Muscle layer of duodenum (tissue), 2 donors: ENCODE measurements around the gene SFRP5.

ENCODE experiments used
- H3K27ac ChIP-seq: one replicate; pipeline ENCODE4 v1.7.0; 2013; ENCODE audit warnings: mild to moderate bottlenecking, low read length
- H3K27me3 ChIP-seq: one replicate; pipeline ENCODE4 v1.7.0; 2013; ENCODE audit warnings: low read depth, mild to moderate bottlenecking, control low read depth, low read length
- H3K36me3 ChIP-seq, 2 donors: one replicate each; pipeline ENCODE4 v1.7.0; 2013; ENCODE audit warnings: low read length in 2 of 2, control low read depth in 1 of 2, mild to moderate bottlenecking in 1 of 2; ENCODE audit not compliant: insufficient read depth in 2 of 2, control insufficient read depth in 1 of 2
- H3K4me1 ChIP-seq, 2 donors: one replicate each; pipeline ENCODE4 v1.7.0; 2013; ENCODE audit warnings: low read length in 2 of 2, mild to moderate bottlenecking in 2 of 2, control low read depth in 1 of 2, moderate library complexity in 1 of 2; ENCODE audit not compliant: insufficient read depth in 2 of 2, control insufficient read depth in 1 of 2
- H3K4me3 ChIP-seq, 2 donors: one replicate each; pipeline ENCODE4 v1.7.0; 2013; ENCODE audit warnings: low read length in 2 of 2, low read depth in 1 of 2, mild to moderate bottlenecking in 1 of 2
- H3K9me3 ChIP-seq, 2 donors: one replicate each; pipeline ENCODE4 v1.7.0; 2013; ENCODE audit warnings: low read length in 2 of 2, control low read depth in 1 of 2, mild to moderate bottlenecking in 1 of 2; ENCODE audit not compliant: control insufficient read depth in 1 of 2
- donor health status: healthy.

The SFRP5 gene, protein sequence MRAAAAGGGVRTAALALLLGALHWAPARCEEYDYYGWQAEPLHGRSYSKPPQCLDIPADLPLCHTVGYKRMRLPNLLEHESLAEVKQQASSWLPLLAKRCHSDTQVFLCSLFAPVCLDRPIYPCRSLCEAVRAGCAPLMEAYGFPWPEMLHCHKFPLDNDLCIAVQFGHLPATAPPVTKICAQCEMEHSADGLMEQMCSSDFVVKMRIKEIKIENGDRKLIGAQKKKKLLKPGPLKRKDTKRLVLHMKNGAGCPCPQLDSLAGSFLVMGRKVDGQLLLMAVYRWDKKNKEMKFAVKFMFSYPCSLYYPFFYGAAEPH

DNA sequence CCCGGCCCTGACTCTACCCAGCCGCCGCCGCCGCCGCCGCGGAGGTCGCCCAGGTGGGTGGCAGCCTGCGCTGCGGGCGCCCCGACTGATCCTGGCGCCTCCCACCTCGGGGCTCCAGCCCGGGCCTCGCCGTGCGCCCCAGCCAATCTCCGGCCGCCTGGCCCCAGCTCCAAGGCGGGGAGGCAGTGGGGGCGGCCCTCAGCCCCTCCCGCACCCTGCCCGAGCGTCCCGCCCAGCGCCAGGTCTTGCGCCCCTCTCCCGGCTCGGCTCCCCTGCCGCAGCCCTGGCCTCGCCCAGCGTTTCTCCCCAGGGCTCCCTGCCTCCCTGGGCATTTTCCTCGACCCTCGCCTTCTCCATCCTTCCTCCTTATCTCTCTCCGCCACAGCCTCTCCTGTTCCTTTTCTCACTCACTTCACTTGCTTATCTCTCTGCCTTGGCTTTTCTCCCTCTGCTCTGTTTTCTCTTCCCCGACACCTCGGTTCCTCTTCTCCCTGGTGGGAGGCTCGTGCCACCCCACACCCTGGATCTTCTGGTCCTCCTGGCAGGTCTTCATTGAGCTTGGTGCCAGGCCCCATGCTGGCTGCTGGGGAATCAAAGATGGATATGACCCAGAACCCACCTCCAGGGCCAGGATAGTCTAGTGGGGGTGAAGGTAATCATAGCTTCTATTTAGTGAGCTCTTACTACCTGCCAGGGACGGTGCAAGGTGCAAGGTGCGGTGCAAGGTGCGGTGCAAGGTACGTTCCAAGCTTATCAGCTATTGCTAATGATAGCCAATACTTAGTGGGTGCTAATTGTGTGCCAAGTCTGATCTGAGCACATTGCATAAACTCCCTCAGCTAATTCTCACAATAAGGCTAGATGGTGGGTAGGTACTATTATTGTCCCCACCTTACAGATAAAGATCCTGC, at the start of gene SFRP5:
SFRP5 (minus strand) TSS at position 87 of the 911 bp plus-strand sequence. CDS start 166 bp downstream, outside the sequence.
- H3K27ac ChIP-seq, result no peak within 1 kb of the TSS
- H3K4me3 ChIP-seq, result peak within 1 kb of the TSS in 1 of 2 donors; percentile 42

DNA sequence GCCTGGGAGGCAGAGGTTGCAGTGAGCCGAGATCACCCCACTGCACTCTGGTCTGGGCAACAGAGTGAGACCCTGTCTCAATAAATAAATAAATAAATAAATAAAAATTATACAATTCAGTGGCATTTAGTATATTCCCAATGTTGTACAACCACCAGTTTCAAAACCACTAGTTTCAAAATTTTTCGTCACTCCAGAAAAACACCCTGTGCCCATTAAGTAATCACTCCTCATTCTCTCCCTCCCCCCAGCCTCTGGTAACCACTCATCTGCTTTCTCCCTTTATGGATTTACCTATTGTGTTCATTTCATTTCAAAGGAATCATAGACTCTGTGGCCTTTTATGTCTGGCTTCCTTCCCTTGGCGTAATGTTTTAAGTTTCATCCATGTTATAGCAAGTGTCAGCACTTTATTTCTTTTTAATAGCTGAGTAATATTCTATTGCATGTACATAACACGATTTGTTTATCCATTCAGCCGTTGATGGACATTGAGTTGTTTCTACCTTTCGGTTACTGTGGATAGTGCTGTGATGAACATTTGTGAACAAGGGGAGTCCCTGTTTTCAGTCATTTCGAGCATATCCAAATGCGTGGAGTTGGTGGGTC, 48.4 kb upstream of the SFRP5 start:
- no peaks in the 10 kb centered on the region for H3K36me3 ChIP-seq
- no peak overlapping the region for H3K27ac ChIP-seq
- no peaks in the 10 kb centered on the region for H3K9me3 ChIP-seq
- no peak overlapping the region for H3K4me3 ChIP-seq
- no peaks in the 10 kb centered on the region for H3K27me3 ChIP-seq
- no peaks in the 10 kb centered on the region for H3K4me1 ChIP-seq

More for the DNA sequence above, at the start of gene SFRP5:
- H3K27me3 ChIP-seq, result peaks cover 18% of the 10 kb centered on the region
- peaks cover 0 to 13% of the 10 kb centered on the region in 2 donors for H3K4me1 ChIP-seq
- H3K36me3 ChIP-seq, result no peaks in the 10 kb centered on the region
- H3K9me3 ChIP-seq, result no peaks in the 10 kb centered on the region

DNA sequence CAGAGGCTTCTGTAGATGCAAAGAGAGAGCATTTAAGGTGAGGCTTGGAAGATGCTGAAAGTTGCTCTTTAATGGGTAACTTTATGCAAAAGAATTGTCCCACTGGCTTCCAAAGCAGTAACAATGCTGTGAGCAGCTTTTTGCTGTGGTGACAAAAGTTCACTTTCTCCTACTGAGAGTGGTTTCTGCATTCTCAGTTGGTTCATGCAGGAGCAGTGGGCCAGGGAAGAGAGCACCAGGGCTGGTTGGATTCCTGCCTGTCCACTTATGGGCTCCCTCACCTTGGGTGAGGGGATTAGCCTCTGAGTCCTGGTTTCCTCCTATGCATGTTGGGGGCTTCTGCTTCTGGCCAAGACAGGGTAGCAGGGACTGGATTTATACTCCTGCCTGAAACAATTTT, 46.8 kb upstream of the SFRP5 start:
- no peak overlapping the region for H3K4me3 ChIP-seq
- H3K27me3 ChIP-seq, result no peaks in the 10 kb centered on the region
- no peaks in the 10 kb centered on the region for H3K36me3 ChIP-seq
- no peak overlapping the region for H3K27ac ChIP-seq
- H3K9me3 ChIP-seq, result no peaks in the 10 kb centered on the region
- no peaks in the 10 kb centered on the region for H3K4me1 ChIP-seq

DNA sequence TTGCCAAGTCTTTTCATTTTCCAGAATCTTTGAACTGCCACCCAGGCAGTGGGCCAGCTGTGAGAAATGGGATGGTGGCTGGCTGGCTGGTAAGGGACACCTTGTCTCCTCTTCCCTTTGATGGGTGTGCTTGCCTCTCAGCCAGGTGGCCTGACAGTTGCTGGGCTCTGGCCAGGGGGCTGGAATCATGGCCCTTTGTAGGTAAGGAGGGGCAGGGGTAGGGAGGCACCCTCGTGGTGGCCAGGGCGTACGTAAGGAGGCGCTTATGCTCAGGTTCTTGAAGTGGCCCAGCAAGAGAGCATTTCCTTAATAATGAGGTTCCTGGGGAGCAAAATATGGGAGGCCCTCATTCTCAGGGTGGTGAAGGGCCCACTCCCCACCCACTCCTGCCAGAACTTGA, 44.8 kb upstream of the SFRP5 start:
- H3K27ac ChIP-seq, result no peak overlapping the region
- no peak overlapping the region for H3K4me3 ChIP-seq
- H3K27me3 ChIP-seq, result no peaks in the 10 kb centered on the region
- H3K9me3 ChIP-seq, result no peaks in the 10 kb centered on the region
- H3K36me3 ChIP-seq, result no peaks in the 10 kb centered on the region
- no peaks in the 10 kb centered on the region for H3K4me1 ChIP-seq

DNA sequence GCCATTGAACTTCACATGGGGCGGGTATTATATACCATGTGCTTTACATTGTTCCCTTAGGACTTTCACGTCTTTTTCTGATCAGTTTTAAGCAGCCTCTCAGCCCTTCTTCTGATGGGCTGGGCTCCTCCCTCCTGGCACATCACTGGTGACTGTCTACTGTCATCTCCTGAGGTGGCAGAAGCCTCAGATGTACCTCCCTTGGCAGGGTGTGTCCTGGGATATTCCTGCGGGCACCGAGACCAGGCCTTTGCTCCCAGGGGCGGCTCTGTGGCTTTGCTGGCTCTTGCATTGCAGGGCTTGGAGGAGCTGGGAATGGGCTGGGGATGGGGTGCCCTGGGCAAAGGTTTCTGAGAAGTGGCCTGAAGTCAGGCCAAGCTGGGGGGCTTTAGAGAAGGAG, 43.2 kb upstream of the SFRP5 start:
- Histone ChIP-seq H3K4me3 (no peak overlapping the region), H3K27ac (no peak overlapping the region), H3K4me1 (no peaks in the 10 kb centered on the region), H3K36me3 (no peaks in the 10 kb centered on the region), H3K27me3 (no peaks in the 10 kb centered on the region), H3K9me3 (no peaks in the 10 kb centered on the region)

DNA sequence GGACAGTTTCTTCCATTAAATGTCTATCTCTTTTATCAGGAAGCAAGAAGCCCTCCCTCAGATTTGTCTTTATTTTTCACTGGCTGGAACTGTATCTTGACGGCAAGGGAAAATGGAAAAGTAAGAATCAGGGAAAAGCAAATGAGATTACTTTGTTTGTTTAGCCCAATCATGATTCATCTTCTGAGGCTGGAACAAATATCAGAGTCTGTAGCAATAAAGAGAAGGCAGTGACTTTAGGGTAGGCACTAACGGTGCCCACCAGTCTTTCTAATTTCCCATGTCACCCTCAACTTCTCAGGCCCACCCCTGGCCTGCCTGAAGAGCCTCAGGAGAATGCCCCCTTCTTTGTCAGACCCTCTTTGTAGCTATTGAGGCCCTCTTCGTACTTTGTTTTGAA, 41.5 kb upstream of the SFRP5 start:
- H3K27me3 ChIP-seq, result no peaks in the 10 kb centered on the region
- no peaks in the 10 kb centered on the region for H3K36me3 ChIP-seq
- no peak overlapping the region for H3K27ac ChIP-seq
- H3K9me3 ChIP-seq, result no peaks in the 10 kb centered on the region
- no peak overlapping the region for H3K4me3 ChIP-seq
- no peaks in the 10 kb centered on the region for H3K4me1 ChIP-seq

DNA sequence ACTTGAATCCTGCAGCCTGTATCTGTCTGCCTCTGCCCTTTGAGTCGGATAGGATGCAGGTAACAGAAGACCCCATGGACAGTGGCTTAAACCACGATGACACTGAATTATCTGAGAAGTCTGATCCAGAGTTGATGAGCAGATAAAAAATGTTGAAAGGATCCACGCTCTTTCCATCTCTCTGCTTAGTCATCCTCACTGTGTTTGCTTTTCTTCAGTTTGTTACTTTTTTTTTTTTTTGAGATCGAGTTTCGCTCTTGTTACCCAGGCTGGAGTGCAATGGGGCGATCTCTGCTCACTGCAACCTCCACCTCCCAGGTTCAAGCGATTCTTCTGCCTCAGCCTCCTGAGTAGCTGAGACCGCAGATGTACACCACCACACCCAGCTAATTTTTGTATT, 40.9 kb upstream of the SFRP5 start:
- Histone ChIP-seq H3K4me3 (no peak overlapping the region), H3K4me1 (no peaks in the 10 kb centered on the region), H3K27ac (no peak overlapping the region), H3K9me3 (no peaks in the 10 kb centered on the region), H3K36me3 (no peaks in the 10 kb centered on the region), H3K27me3 (no peaks in the 10 kb centered on the region)

DNA sequence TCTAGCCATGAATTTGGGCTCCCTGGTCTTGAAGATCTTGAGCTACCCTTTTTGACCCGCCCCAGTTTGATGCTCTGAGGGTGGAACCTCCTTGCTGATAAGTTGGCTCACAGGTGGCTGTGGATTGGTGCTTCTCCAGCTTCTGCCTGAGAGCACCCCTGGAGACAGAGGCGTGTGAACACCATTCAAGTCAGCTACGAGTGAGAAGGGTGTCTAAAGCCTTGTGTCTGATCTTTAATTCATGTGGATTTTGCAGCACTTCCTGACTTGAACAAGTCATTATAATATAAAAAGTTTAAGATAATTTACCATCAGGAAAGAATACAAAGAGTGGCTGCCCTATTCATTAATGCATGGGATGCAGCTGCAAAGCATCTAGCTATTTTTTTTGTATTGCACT, 40.2 kb upstream of the SFRP5 start:
- Histone ChIP-seq H3K9me3 (no peaks in the 10 kb centered on the region), H3K27me3 (no peaks in the 10 kb centered on the region), H3K36me3 (no peaks in the 10 kb centered on the region), H3K4me1 (no peaks in the 10 kb centered on the region), H3K4me3 (no peak overlapping the region), H3K27ac (no peak overlapping the region)

DNA sequence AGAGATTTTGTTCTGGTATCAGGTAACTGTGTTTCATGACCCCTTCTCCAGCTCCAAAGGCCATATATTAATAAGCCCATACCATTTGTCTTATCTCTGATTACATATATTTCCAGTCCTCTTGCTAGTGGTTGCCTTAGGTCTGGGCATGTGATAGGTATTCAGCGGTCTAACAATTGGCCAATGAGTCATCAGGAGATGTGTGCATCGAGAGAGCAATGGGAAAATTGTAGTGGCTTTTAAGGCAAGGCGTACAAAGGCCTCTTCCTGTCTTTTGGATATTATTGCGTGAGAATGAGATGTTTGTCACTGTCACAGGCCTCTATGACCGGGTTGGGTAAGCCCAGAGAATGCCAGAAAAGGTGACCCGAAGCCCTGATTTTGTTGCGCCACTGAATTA, 38.6 kb upstream of the SFRP5 start:
- Histone ChIP-seq H3K27me3 (no peaks in the 10 kb centered on the region), H3K4me1 (no peaks in the 10 kb centered on the region), H3K36me3 (no peaks in the 10 kb centered on the region), H3K27ac (no peak overlapping the region), H3K9me3 (no peaks in the 10 kb centered on the region), H3K4me3 (no peak overlapping the region)

DNA sequence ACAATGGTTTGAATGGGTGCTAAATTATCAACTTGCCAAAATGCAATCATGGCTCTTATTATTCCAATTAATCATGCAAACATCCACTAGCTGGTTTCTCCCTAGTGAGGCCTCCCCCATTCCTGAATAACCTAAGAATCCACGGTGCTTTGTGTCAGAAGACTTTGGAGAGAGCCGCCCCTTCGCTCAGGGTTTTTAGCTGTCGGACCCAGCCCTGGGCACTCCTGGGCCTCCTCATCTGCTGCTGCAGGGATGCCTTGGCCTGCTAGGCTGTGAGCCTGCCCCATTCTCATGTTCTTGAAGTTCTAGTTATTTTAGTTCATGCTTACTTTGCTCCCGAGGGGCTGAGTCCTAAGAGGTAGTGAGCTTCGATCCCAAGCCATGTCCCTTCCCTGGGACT, 34.1 kb upstream of the SFRP5 start:
- Histone ChIP-seq H3K27me3 (no peaks in the 10 kb centered on the region), H3K9me3 (no peaks in the 10 kb centered on the region), H3K4me3 (no peak overlapping the region), H3K27ac (no peak overlapping the region), H3K4me1 (no peaks in the 10 kb centered on the region), H3K36me3 (no peaks in the 10 kb centered on the region)

DNA sequence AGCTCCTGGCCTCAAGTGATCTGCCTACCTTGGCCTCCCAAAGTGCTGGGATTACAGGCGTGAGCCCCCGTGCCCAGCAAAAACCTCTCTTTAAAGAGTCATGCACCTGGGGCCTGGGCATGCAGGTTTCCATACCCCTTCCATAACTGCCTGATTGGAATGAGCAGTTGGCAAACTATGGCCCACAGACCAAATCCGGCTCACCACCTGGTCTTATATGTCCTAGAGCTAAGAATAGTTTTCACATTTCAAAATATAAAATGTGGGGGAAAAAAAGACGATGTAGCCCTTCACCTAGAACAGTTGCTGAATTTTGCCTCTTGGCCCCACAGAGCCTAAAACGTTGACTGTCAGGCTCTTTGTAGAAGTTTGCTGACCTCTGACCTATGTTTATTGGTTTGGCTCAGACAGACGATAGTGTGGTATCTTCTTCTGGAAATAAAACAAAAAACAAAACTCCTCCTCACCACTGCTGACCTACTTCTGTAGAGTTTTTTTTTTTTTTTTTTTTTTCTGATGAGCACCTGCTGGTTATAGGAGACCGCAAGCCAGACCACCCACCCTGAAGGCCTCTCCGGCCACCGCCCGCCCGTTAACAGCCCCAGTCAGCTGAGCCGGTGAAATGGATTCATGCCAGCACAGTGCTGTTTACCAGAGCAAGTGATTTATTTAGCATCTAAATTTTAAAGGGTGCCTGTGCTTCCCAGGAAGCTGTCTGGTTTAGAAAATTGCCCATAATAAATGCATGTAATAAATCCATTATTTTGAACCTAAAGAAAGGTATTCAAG, 33.5 kb upstream of the SFRP5 start:
- Histone ChIP-seq H3K4me3 (no peak overlapping the region), H3K4me1 (no peaks in the 10 kb centered on the region), H3K36me3 (no peaks in the 10 kb centered on the region), H3K9me3 (no peaks in the 10 kb centered on the region), H3K27ac (no peak overlapping the region), H3K27me3 (no peaks in the 10 kb centered on the region)
